Measurements from ENCODE around the gene NACC2.
A peak's percentile ranks its signal among the peaks of the same experiment; 100 is the strongest.
"Not testable (repeated sequence)": the region's sequence is repeated elsewhere in the genome, so short reads cannot be mapped to it uniquely, and the experiment has no call there.

Gene NACC2

GRCh38 chr9:136109351-136110081, 14.4 kb upstream of the NACC2 start:
- peak; percentile 85 for DNase-seq

GRCh38 chr9:136108648-136109266, 13.7 kb upstream of the NACC2 start:
- no peak for DNase-seq

DNA sequence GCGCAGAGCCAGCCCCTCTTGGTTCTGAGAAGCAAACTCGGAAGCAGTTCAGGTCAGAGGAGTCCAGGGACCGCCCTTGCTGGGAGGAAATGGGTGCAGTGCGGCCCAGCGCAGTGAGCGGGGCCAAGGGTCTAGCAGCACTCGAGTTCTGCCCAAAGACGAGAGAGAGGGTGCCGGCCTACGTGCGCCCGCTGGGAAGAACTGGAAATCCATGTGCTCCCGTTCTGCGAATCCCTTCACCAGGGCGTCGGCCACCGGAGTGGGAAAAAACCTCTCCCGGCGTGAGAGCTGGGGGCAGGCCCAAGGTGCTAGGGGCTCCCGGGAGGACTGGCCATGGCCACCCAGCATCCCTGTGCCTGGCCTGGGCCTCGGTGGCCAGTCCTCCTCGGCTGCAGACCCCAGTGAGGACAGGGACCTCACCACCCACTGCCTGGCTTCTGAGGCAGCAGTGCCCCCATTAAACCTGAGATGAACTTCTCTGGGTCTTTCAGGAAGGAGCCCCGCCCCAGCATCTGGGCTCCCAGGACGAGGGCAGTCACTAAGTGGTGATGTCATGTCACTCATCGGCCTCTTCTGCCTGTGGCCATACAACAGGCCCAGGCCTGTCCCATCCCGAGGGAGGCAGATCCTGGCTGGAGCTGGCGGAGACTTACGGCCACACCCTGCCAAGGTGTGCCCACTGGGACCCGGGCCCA, 13.0 kb upstream of the NACC2 start:
- DNase-seq: peak; percentile 71

DNA sequence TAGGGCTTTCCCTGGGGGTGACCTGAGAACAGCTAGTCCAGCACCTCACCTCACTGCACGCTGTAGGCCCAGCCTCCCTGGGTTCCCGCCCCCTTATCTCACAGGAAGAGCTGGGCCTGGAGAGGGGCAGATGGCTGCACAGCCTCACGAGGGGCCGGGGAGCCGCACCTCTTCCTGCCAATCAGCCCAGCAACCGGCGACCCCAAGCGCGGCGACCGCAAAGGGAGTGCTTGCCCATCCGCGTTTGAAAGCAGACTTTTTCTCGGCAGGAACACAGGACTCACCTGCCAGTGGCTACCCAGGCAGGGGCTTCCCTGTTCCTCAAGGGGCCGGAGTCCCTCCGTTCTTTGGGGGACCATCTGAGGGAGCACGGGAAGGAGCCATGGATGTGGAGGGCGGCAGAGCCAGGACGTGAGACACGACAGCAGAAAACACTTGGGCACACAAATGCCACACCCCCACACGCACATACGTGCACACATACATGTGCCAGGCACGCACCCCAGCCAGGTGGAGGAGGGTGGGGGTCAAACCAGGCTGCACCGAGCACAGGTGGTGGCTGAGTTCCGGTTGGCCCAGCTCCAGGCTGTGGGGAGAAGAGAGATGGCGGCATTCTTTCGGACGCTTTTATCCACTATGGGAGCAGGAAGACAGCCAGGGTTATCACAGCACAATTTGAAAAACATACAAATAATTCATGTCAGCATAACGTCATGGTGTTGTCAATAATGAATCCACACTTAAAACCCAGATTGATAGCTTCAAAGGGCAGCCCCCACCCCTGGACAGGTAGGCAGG, 12.3 kb upstream of the NACC2 start:
- DNase-seq: peak; percentile 42

DNA sequence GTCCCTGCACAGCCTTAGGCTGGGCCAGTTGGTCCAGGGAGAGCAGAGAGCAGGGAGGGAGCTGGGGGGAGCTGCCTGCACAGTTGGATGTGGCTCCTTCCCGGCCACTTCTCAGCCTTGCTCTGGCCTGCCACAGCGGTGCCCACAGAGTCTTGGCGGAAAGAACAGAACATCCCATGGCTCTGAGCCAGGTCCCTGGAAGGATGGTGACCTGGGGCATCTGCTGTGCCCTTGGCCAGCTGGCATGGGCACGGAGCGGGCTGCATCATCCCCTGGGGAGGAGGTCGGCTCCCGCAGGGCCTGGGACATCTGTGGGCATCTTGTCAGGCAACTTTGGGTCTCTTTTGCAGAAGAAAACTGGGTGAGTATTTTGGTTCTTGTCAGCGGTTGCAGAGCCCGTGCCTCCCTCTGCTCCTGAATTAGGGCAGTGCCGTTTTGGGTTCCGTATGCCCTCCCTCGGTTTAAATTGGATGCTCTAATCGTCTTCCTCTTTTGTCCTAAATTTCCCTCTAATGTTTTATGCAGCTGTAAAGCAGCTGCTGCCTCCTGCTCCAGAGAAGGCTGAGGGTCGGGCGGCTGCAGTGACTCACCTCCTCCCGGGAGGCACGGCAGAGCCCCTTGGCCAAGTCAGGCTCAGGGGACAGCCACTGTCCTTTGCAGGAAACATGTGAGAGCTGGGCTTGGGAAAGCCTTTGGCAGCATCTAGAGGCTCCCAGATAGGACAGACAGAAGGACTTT, 10.5 kb upstream of the NACC2 start:
- no peak for DNase-seq

DNA sequence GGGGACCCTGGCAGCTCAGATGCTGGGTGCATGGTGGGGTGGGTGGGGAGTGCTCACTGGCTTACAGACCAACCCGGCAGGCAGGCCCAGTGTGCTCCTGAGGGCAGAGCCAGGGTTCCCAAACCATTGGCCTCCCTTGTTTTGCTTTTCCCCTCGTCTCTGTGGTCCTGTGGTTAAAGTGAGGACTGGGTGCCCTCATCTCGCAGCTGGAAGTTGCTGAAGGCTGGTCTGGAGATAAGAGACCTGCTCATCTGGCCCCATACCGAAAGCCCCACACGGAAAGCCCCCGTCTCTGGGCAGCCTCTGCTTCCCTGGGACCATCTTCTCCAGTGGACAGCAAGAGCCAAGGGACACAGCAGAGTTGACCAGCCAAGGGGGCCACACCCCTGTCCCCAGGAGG, 9.8 kb upstream of the NACC2 start:
- DNase-seq: no peak

- no peak for DNase-seq
These were observed 9.4 kb upstream of the NACC2 start for GRCh38 chr9:136104488-136104800.

GRCh38 chr9:136103651-136104487, 8.8 kb upstream of the NACC2 start:
- no peak for DNase-seq

DNA sequence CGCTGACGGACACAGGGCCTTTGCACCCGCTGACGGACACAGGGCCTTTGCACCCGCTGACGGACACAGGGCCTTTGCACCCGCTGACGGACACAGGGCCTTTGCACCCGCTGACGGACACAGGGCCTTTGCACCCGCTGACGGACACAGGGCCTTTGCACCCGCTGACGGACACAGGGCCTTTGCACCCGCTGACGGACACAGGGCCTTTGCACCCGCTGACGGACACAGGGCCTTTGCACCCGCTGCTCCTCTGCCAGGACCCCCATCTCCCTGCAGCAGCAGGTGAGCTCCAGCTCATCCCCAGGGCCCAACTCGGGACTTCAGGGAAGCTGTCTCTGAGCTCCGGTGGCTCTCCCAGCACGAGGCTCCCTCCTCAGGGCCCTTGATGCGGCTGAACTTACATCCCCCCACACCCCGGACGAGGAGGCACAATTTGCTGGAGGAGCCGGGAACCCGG, 6.6 kb upstream of the NACC2 start:
- DNase-seq: not testable (repeated sequence)

- DNase-seq: no peak
These were observed 5.9 kb upstream of the NACC2 start for GRCh38 chr9:136100700-136101614.

- DNase-seq: no peak
These were observed 4.5 kb upstream of the NACC2 start for GRCh38 chr9:136099542-136099941.

DNA sequence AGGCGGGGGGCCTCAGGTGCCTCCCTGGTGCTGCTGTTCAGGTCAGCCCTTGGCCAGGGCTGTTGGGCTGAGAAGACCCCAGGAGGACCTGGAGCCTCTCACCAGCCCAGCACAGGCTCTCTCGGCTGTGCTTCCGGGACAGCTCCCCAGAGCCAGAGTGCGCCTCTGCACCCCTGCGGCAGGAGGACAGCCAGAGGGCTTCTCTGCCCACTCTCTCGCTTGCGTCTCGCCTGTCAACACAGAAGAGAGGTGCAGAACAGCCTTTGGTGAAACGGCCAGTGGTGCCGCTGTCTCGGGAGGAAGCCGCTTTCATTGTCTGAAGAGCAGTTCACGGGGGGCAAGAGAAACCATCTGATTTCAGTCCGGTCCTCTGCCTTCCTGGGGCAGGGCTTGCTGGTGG, 3.8 kb upstream of the NACC2 start:
- DNase-seq: no peak

DNA sequence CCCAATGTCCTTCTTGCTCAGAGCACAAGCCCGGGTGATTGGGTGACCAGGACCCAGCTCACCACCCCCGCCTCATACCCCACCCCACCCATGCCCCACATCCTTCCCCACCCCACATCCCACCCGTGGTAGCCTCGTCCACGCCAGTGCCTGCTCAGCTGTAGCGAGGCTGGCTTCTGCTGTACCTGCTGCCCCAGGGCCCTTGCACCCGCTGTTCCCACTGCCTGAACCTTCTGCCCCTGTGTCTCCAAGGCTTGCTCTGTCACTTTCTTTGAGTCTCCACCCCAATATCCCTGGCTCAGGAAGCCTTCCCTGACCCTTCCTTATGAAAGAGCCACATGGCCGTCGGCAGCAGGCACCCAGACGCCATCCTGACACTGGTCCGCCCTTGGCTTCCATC, 3.1 kb upstream of the NACC2 start:
- DNase-seq: no peak

GRCh38 chr9:136096505-136097001, 1.5 kb upstream of the NACC2 start:
- DNase-seq: no peak

DNA sequence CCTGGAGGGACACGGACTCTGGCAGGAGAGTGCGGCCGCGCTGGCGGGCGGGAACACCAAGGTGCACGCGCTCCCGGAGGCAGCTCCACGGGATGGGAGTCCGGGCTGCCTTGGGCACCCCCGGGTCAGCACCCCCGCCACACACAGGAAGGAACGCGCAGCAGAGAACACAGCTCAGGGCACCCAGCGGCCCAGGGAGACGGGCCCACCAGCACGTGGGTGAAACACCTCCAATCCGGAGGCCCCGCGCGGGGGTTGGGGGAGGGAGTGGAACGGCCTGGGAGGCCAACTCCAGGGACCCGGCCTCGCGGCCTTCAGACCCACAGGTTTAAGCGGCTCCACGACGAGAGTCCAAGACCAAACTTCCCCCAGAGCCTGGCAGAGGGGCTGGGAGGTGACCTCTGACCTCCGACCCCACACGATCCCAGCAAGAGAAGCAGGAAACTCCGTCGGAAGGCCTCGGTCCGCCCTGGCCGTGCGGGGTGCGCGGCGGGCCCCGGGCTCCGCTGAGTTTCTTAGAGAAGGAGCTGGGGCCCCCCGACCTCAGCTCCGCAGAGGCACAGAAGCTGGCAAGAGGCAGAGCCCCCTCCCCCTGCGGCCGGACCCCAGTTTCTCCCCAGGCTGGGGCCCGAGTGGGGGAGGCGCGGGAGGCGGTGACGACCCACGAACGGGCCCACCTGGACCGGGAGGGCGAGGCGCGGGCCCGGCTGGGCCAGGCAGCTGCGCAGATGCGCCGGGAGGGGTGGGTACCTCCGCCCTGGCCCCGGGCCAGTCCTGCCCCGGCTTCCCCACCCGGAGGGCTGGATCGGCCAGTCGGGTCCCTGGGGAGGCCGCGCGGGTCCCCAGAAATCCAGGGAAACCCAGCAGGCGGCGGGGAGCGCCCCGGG, 851 bp downstream of the NACC2 start:
- DNase-seq: no peak

DNA sequence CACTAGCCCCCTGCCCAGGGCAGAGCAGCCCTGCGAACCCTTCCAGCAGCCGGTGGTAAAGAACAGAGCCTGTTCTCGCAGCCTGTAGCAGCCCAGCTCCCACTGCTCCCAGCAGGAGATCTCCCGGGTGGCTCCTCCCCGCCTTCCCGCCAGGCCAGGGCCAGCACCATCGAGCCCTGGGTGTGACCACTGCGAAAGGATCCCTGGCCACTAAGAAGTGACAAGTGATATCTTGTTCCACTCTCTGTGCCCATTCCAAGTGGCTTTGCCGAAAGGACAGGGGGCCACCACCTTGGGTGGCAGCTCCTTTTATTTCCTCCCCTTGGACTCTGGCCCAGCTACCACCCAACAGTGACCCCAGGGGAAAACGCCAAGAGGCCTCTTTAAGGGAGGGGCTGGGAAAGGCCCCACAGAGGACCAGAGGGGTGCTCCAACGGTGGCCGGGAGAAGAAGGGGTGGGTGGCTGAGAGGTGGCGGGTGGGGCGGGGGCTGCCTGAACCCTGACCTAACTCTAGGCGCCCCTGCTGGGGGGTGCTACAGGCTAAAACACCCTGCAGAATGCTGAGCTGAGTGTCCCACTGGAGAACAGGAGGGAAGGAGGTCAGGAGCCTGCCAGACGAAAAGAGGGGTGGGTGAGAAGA, 1.6 kb downstream of the NACC2 start:
- no peak for DNase-seq

GRCh38 chr9:136092741-136093140, 2.3 kb downstream of the NACC2 start:
- DNase-seq: no peak

DNA sequence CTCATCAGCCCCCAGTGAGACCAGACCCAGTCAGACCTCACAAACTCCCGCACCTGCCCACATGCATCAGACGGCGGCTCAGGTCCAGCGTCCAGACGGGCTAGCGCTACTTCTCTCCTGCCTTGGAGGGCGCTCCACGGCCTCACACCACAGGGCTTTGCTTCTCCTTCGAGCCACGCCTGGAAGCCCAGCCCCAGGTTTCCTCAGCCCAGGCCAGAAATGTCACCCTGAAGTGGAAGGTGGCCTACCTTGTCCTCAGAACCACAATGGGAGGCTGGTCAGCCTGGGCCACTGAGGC, 2.8 kb downstream of the NACC2 start:
- DNase-seq: no peak
